ENCODE results near the gene NFU1.

DNA sequence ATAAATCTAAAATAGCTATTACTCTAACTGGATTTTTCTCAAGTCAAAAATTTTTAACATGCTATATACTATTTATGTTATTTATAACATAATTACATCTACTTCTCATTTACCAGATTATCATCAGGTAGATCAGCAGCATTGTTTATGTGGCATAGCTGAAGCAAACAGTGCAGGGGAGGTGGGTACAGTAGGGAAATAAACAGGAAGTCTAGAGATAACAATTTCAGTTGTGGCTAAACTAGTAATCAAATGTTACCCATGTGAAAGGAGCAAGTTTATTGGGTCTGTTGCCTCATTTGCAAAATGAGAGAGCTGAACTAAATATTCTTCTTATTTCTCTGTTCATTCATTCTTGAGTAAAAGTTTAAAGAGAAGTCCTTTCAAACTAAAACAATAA is 77.9 kb downstream of the NFU1 start:
- TF ChIP-seq ZNF274 (IDR thresholded peaks at IDR 0.05; ENCODE audit: low read length) = no peak
- TF ChIP-seq ZNF274 (tag by site-specific recombination; IDR thresholded peaks at IDR 0.05; ENCODE audit: borderline replicate concordance) = no peak
- TF ChIP-seq, protein P1, sequence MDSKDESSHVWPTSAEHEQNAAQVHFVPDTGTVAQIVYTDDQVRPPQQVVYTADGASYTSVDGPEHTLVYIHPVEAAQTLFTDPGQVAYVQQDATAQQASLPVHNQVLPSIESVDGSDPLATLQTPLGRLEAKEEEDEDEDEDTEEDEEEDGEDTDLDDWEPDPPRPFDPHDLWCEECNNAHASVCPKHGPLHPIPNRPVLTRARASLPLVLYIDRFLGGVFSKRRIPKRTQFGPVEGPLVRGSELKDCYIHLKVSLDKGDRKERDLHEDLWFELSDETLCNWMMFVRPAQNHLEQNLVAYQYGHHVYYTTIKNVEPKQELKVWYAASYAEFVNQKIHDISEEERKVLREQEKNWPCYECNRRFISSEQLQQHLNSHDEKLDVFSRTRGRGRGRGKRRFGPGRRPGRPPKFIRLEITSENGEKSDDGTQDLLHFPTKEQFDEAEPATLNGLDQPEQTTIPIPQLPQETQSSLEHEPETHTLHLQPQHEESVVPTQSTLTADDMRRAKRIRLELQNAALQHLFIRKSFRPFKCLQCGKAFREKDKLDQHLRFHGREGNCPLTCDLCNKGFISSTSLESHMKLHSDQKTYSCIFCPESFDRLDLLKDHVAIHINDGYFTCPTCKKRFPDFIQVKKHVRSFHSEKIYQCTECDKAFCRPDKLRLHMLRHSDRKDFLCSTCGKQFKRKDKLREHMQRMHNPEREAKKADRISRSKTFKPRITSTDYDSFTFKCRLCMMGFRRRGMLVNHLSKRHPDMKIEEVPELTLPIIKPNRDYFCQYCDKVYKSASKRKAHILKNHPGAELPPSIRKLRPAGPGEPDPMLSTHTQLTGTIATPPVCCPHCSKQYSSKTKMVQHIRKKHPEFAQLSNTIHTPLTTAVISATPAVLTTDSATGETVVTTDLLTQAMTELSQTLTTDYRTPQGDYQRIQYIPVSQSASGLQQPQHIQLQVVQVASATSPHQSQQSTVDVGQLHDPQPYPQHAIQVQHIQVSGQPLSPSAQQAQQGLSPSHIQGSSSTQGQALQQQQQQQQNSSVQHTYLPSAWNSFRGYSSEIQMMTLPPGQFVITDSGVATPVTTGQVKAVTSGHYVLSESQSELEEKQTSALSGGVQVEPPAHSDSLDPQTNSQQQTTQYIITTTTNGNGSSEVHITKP (tag by site-specific recombination; IDR thresholded peaks at IDR 0.05) = no peak
- TF ChIP-seq, protein P2, sequence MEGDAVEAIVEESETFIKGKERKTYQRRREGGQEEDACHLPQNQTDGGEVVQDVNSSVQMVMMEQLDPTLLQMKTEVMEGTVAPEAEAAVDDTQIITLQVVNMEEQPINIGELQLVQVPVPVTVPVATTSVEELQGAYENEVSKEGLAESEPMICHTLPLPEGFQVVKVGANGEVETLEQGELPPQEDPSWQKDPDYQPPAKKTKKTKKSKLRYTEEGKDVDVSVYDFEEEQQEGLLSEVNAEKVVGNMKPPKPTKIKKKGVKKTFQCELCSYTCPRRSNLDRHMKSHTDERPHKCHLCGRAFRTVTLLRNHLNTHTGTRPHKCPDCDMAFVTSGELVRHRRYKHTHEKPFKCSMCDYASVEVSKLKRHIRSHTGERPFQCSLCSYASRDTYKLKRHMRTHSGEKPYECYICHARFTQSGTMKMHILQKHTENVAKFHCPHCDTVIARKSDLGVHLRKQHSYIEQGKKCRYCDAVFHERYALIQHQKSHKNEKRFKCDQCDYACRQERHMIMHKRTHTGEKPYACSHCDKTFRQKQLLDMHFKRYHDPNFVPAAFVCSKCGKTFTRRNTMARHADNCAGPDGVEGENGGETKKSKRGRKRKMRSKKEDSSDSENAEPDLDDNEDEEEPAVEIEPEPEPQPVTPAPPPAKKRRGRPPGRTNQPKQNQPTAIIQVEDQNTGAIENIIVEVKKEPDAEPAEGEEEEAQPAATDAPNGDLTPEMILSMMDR (tag by site-specific recombination; IDR thresholded peaks at IDR 0.05) = no peak
- TF ChIP-seq SP2 (tag by site-specific recombination; IDR thresholded peaks at IDR 0.05) = no peak
- TF ChIP-seq, protein P3, sequence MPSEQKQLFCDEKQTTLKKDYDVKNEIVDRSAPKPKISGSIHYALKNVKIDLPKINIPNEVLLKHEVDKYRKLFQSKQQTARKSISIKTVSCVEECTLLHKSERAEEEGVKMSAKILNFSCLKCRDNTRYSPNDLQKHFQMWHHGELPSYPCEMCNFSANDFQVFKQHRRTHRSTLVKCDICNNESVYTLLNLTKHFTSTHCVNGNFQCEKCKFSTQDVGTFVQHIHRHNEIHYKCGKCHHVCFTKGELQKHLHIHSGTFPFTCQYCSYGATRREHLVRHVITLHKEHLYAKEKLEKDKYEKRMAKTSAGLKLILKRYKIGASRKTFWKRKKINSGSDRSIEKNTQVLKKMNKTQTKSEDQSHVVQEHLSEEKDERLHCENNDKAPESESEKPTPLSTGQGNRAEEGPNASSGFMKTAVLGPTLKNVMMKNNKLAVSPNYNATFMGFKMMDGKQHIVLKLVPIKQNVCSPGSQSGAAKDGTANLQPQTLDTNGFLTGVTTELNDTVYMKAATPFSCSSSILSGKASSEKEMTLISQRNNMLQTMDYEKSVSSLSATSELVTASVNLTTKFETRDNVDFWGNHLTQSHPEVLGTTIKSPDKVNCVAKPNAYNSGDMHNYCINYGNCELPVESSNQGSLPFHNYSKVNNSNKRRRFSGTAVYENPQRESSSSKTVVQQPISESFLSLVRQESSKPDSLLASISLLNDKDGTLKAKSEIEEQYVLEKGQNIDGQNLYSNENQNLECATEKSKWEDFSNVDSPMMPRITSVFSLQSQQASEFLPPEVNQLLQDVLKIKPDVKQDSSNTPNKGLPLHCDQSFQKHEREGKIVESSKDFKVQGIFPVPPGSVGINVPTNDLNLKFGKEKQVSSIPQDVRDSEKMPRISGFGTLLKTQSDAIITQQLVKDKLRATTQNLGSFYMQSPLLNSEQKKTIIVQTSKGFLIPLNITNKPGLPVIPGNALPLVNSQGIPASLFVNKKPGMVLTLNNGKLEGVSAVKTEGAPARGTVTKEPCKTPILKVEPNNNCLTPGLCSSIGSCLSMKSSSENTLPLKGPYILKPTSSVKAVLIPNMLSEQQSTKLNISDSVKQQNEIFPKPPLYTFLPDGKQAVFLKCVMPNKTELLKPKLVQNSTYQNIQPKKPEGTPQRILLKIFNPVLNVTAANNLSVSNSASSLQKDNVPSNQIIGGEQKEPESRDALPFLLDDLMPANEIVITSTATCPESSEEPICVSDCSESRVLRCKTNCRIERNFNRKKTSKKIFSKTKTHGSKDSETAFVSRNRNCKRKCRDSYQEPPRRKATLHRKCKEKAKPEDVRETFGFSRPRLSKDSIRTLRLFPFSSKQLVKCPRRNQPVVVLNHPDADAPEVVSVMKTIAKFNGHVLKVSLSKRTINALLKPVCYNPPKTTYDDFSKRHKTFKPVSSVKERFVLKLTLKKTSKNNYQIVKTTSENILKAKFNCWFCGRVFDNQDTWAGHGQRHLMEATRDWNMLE (tag by site-specific recombination; conservative IDR thresholded peaks at IDR 0.05; ENCODE audit: low read depth) = no peak
- TF ChIP-seq, protein P4, sequence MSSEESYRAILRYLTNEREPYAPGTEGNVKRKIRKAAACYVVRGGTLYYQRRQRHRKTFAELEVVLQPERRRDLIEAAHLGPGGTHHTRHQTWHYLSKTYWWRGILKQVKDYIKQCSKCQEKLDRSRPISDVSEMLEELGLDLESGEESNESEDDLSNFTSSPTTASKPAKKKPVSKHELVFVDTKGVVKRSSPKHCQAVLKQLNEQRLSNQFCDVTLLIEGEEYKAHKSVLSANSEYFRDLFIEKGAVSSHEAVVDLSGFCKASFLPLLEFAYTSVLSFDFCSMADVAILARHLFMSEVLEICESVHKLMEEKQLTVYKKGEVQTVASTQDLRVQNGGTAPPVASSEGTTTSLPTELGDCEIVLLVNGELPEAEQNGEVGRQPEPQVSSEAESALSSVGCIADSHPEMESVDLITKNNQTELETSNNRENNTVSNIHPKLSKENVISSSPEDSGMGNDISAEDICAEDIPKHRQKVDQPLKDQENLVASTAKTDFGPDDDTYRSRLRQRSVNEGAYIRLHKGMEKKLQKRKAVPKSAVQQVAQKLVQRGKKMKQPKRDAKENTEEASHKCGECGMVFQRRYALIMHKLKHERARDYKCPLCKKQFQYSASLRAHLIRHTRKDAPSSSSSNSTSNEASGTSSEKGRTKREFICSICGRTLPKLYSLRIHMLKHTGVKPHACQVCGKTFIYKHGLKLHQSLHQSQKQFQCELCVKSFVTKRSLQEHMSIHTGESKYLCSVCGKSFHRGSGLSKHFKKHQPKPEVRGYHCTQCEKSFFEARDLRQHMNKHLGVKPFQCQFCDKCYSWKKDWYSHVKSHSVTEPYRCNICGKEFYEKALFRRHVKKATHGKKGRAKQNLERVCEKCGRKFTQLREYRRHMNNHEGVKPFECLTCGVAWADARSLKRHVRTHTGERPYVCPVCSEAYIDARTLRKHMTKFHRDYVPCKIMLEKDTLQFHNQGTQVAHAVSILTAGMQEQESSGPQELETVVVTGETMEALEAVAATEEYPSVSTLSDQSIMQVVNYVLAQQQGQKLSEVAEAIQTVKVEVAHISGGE (tag by site-specific recombination; conservative IDR thresholded peaks at IDR 0.05; ENCODE audit: low read depth) = no peak
- TF ChIP-seq ZNF174 (tag by site-specific recombination; IDR thresholded peaks at IDR 0.05) = no peak
- no peak for TF ChIP-seq ZNF704 (tag by site-specific recombination; IDR thresholded peaks at IDR 0.05)
- TF ChIP-seq ZNF776 (tag by site-specific recombination; IDR thresholded peaks at IDR 0.05; ENCODE audit: borderline replicate concordance) = no peak
- no peak for TF ChIP-seq ZNF658 (tag by site-specific recombination; IDR thresholded peaks at IDR 0.05)
- TF ChIP-seq ZNF544 (tag by site-specific recombination; IDR thresholded peaks at IDR 0.05) = no peak
- TF ChIP-seq, protein P5, sequence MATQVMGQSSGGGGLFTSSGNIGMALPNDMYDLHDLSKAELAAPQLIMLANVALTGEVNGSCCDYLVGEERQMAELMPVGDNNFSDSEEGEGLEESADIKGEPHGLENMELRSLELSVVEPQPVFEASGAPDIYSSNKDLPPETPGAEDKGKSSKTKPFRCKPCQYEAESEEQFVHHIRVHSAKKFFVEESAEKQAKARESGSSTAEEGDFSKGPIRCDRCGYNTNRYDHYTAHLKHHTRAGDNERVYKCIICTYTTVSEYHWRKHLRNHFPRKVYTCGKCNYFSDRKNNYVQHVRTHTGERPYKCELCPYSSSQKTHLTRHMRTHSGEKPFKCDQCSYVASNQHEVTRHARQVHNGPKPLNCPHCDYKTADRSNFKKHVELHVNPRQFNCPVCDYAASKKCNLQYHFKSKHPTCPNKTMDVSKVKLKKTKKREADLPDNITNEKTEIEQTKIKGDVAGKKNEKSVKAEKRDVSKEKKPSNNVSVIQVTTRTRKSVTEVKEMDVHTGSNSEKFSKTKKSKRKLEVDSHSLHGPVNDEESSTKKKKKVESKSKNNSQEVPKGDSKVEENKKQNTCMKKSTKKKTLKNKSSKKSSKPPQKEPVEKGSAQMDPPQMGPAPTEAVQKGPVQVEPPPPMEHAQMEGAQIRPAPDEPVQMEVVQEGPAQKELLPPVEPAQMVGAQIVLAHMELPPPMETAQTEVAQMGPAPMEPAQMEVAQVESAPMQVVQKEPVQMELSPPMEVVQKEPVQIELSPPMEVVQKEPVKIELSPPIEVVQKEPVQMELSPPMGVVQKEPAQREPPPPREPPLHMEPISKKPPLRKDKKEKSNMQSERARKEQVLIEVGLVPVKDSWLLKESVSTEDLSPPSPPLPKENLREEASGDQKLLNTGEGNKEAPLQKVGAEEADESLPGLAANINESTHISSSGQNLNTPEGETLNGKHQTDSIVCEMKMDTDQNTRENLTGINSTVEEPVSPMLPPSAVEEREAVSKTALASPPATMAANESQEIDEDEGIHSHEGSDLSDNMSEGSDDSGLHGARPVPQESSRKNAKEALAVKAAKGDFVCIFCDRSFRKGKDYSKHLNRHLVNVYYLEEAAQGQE (tag by site-specific recombination; IDR thresholded peaks at IDR 0.05) = no peak
- TF ChIP-seq ZNF639 (tag by site-specific recombination; IDR thresholded peaks at IDR 0.05) = no peak
- TF ChIP-seq ZFHX2 (tag by site-specific recombination; conservative IDR thresholded peaks at IDR 0.05) = no peak
